ENCODE results near the gene CPPED1.

The CPPED1 gene

GRCh38 chr16:12754824-12755543, 48.7 kb downstream of the CPPED1 start:
- 0 out of 2 replicates have a peak, but pooled peaks cover 7% of the 10 kb centered on the region for H3K4me1 ChIP-seq (ENCODE audit: control insufficient read depth, insufficient read depth, low read length)
- no peak overlapping the region for H3K27ac ChIP-seq (ENCODE audit: extremely low read depth, low read depth, low read length)
- CTCF ChIA-PET, result no interaction called here
- no peak overlapping the region for H3K4me3 ChIP-seq (ENCODE audit: low read depth, low read length)
- no peaks in the 10 kb centered on the region for H3K36me3 ChIP-seq (ENCODE audit: control insufficient read depth in 2 of 2, insufficient read depth in 1 of 2, low read length in 2 of 2)
- no peak for TF ChIP-seq SP7 (tag by site-specific recombination; IDR thresholded peaks at IDR 0.05)
- no peak for TF ChIP-seq ZNF423 (tag by site-specific recombination; IDR thresholded peaks at IDR 0.05)
- TF ChIP-seq ZNF341 (tag by site-specific recombination; IDR thresholded peaks at IDR 0.05; ENCODE audit: low read depth), result no peak
- no peak for TF ChIP-seq ZNF335 (tag by site-specific recombination; conservative IDR thresholded peaks at IDR 0.05)
- TF ChIP-seq HOXC10 (CRISPR knock-in tag; IDR thresholded peaks at IDR 0.05), result no peak
- no peak for TF ChIP-seq TSHZ1 (tag by site-specific recombination; IDR thresholded peaks at IDR 0.05; ENCODE audit: borderline replicate concordance)
- no peak for TF ChIP-seq ZNF654 (tag by site-specific recombination; IDR thresholded peaks at IDR 0.05; ENCODE audit: low read depth)
- no peak for TF ChIP-seq OVOL3 (tag by site-specific recombination; IDR thresholded peaks at IDR 0.05)
- no peak for TF ChIP-seq ZNF645 (tag by site-specific recombination; IDR thresholded peaks at IDR 0.05)
- POLR2A ChIA-PET, result no interaction called here
- H3K9me3 ChIP-seq (ENCODE audit: control insufficient read depth, insufficient read depth, low read depth, low read length), result no peaks in the 10 kb centered on the region

GRCh38 chr16:12753203-12754023, 50.3 kb downstream of the CPPED1 start:
- Histone ChIP-seq H3K4me1 (ENCODE audit: control insufficient read depth, insufficient read depth, low read length) (0 out of 2 replicates have a peak, but pooled peaks cover 6% of the 10 kb centered on the region), H3K9me3 (ENCODE audit: control insufficient read depth, insufficient read depth, low read depth, low read length) (no peaks in the 10 kb centered on the region), H3K4me3 (ENCODE audit: low read depth, low read length) (no peak overlapping the region), H3K27ac (ENCODE audit: extremely low read depth, low read depth, low read length) (no peak overlapping the region), H3K36me3 (ENCODE audit: control insufficient read depth in 2 of 2, insufficient read depth in 1 of 2, low read length in 2 of 2) (no peaks in the 10 kb centered on the region)
- TF ChIP-seq PRDM4 (tag by site-specific recombination; IDR thresholded peaks at IDR 0.05) (no peak), ZNF626 (tag by site-specific recombination; IDR thresholded peaks at IDR 0.05) (no peak), ZBTB8A (tag by site-specific recombination; IDR thresholded peaks at IDR 0.05) (no peak), KLF1 (tag by site-specific recombination; IDR thresholded peaks at IDR 0.05) (no peak), ZNF23 (tag by site-specific recombination; IDR thresholded peaks at IDR 0.05; ENCODE audit: borderline replicate concordance) (no peak), MEIS1 (CRISPR knock-in tag; IDR thresholded peaks at IDR 0.05; ENCODE audit: borderline replicate concordance) (no peak), ZNF324 (tag by site-specific recombination; IDR thresholded peaks at IDR 0.05) (no peak), ZBTB11 (tag by site-specific recombination; conservative IDR thresholded peaks at IDR 0.05; ENCODE audit: low read depth) (no peak), ZSCAN30 (tag by site-specific recombination; IDR thresholded peaks at IDR 0.05) (no peak), ZNF558 (tag by site-specific recombination; IDR thresholded peaks at IDR 0.05) (no peak), SCRT2 (tag by site-specific recombination; IDR thresholded peaks at IDR 0.05) (no peak), ZNF37A (tag by site-specific recombination; IDR thresholded peaks at IDR 0.05) (no peak), KLF8 (tag by site-specific recombination; IDR thresholded peaks at IDR 0.05) (no peak)
- CTCF ChIA-PET, result interaction anchor here (0.5 kb wide), 1 partner anchor 10 kb away, joined by 3 read pairs; no protein-coding TSS in a partner anchor
- POLR2A ChIA-PET, result no interaction called here
